Psoas muscle (tissue), 8 donors: ENCODE measurements around the gene KIAA1671. TPM values are rescaled to one million over a fixed set of nuclear protein-coding genes. Genes with fewer than 3 reads are reported as not detected.
A peak's percentile ranks its signal among the peaks of the same experiment; 100 is the strongest.

Experiments used
- ATAC-seq, 4 donors: fragments of 200-7000 bp; cut with Tn5 transposase; one replicate each; pipeline ENCODE4 v1.9.1; 2020; ENCODE audit warnings: moderate library complexity in 3 of 4, mild to moderate bottlenecking in 2 of 4
- DNase-seq, 2 donors: peaks; one replicate each; pipeline ENCODE4 v3.0.0-alpha.2; 2020
- H3K27ac ChIP-seq: fragments of 200-600 bp; one replicate; pipeline ENCODE4 v1.8.0; 2022
- H3K27me3 ChIP-seq, 3 donors: fragments of 200-600 bp in 1 of 3; one replicate each; pipeline versions ENCODE4 v1.6.1 to v1.8.0; 2013 to 2022; ENCODE audit warnings: low read length in 2 of 3, mild to moderate bottlenecking in 2 of 3, moderate library complexity in 1 of 3; ENCODE audit not compliant: insufficient read depth in 3 of 3
- H3K36me3 ChIP-seq, 2 donors: fragments of 200-600 bp in 1 of 2; one replicate each; pipeline versions ENCODE4 v1.6.1 to v1.8.0; 2013 to 2022; ENCODE audit warnings: low read depth in 1 of 2, mild to moderate bottlenecking in 1 of 2, moderate library complexity in 1 of 2; ENCODE audit not compliant: insufficient read depth in 1 of 2
- H3K4me1 ChIP-seq: fragments of 200-600 bp; one replicate; pipeline ENCODE4 v1.8.0; 2022
- H3K4me3 ChIP-seq: fragments of 200-600 bp; one replicate; pipeline ENCODE4 v1.8.0; 2022; ENCODE audit warnings: mild to moderate bottlenecking
- H3K9me3 ChIP-seq: fragments of 200-600 bp; one replicate; pipeline ENCODE4 v1.8.0; 2022
- WGBS, 3 donors: extraction: QIAGEN DNeasy Blood & Tissue Kit; methylation state at CpG; one replicate each; pipeline versions ENCODE4 v1.1.6 to v1.1.7; 2013; 5-methylcytosine and 5-hydroxymethylcytosine counted together
- intact Hi-C, 2 donors: fragments of 100-400 bp; cut with DNase I; formaldehyde crosslinking; loops; one replicate each; pipeline versions ENCODE4 v1.11.0 to v1.14.2; 2022
- polyA plus RNA-seq, 3 donors: library from polyadenylated mRNA; stranded (reverse); fragments of 200-250 nt; gene quantifications; one replicate each; pipeline ENCODE4 v1.2.3, GENCODE V29; 2013
- total RNA-seq, 4 donors: library from RNA; stranded (reverse); fragmentation: NEBNext Ultra II Directional in 2 of 4; extraction: Animal tissue kit (Norgen Biotek cat#: 25700) in 2 of 4; gene quantifications; one replicate each; pipeline versions ENCODE4 v1.2.1 to v1.2.4, GENCODE V29; 2021 to 2023
- TF ChIP-seq, protein P1 (sequence below): fragments of 200-600 bp; IDR thresholded peaks from one replicate; pipeline ENCODE4 v1.8.0; 2022; ENCODE audit warnings: antibody characterized with exemption
- donor health status: healthy with polysubstance abuse.
- donor health status: DM: no; HTN: no; CAD: no; lungs with moderate emphysema.
- donor health status: Bipolar disorder and iron deficiency.
- donor health status: healthy.
- donor health status: DM: yes; HTN: yes; CAD: no.
- donor health status: DM: no; HTN: no; CAD: no.
- donor health status: DM: no; HTN: no; CAD: no.
- donor health status: DM: yes; HTN: yes; CAD: no.

The KIAA1671 gene
- total and polyA plus RNA-seq, 7 donors = 1.9 to 56.9 (median 15.8) TPM

DNA sequence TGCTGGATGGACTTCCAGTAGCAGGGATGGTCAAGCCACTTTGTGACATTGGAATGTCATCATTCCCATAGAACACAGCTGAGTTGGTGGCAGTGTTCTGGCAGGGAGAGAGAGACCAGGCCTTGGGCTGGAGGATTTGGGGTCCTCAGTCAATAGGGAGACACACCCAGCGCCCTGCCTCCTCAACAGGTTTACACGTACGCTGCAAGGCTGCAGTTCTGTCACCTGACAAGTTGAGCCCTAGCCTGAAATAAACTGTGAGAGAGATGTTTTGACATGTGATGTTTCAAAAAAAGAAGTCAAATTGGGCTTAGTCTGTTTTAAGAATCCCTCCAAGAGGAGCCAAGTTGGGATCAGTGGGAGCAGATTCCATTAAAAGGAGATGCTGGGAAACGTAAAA, 204.2 kb downstream of the KIAA1671 start:
- no peaks in the 10 kb centered on the region for H3K9me3 ChIP-seq
- no peaks in the 10 kb centered on the region for H3K27me3 ChIP-seq
- intact Hi-C loops = no loop called here
- peaks cover 53% of the 10 kb centered on the region for H3K4me1 ChIP-seq
- DNase-seq (no peak), ATAC-seq (peak in 2 of 4 donors; percentile 34 to 40)
- peak overlapping the region; percentile 81 for H3K27ac ChIP-seq
- TF ChIP-seq, protein P1, sequence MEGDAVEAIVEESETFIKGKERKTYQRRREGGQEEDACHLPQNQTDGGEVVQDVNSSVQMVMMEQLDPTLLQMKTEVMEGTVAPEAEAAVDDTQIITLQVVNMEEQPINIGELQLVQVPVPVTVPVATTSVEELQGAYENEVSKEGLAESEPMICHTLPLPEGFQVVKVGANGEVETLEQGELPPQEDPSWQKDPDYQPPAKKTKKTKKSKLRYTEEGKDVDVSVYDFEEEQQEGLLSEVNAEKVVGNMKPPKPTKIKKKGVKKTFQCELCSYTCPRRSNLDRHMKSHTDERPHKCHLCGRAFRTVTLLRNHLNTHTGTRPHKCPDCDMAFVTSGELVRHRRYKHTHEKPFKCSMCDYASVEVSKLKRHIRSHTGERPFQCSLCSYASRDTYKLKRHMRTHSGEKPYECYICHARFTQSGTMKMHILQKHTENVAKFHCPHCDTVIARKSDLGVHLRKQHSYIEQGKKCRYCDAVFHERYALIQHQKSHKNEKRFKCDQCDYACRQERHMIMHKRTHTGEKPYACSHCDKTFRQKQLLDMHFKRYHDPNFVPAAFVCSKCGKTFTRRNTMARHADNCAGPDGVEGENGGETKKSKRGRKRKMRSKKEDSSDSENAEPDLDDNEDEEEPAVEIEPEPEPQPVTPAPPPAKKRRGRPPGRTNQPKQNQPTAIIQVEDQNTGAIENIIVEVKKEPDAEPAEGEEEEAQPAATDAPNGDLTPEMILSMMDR = no peak
- H3K36me3 ChIP-seq = no peaks in the 10 kb centered on the region
- 49 to 64% (median 52%) methylated on average over 4 of the region's 4 CpGs for WGBS, 3 donors
- no peak overlapping the region for H3K4me3 ChIP-seq

DNA sequence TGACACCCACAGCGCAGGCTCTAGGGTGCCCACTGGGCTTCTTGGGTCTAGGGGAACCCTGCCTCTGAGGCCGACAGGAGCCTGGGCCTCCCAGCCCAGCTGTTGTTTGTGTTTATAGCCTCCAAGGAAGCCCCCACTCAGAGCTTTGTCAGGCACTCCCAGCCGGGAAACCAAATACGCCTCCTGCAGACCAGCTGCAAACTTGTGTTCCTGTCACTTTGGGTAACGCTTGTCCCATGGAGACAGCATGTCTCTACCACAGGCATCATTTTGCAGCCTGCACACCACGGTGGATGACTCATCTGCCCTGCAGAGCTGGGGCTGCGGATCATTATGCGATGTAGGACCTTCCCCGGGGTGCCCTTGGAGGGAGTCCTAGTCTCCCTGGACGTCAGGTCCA, 206.5 kb downstream of the KIAA1671 start:
- ATAC-seq (peak; percentile 78 to 83 (median 79)), DNase-seq (peak; percentile 47 to 68)
- H3K4me3 ChIP-seq = no peak overlapping the region
- H3K36me3 ChIP-seq = no peaks in the 10 kb centered on the region
- 20 to 33% (median 28%) methylated on average over 10 of the region's 10 CpGs for WGBS, 3 donors
- intact Hi-C loops = no loop called here
- no peaks in the 10 kb centered on the region for H3K27me3 ChIP-seq
- peak overlapping the region; percentile 81 for H3K27ac ChIP-seq
- no peaks in the 10 kb centered on the region for H3K9me3 ChIP-seq
- H3K4me1 ChIP-seq = peaks cover 51% of the 10 kb centered on the region
- TF ChIP-seq, protein P1 = no peak

DNA sequence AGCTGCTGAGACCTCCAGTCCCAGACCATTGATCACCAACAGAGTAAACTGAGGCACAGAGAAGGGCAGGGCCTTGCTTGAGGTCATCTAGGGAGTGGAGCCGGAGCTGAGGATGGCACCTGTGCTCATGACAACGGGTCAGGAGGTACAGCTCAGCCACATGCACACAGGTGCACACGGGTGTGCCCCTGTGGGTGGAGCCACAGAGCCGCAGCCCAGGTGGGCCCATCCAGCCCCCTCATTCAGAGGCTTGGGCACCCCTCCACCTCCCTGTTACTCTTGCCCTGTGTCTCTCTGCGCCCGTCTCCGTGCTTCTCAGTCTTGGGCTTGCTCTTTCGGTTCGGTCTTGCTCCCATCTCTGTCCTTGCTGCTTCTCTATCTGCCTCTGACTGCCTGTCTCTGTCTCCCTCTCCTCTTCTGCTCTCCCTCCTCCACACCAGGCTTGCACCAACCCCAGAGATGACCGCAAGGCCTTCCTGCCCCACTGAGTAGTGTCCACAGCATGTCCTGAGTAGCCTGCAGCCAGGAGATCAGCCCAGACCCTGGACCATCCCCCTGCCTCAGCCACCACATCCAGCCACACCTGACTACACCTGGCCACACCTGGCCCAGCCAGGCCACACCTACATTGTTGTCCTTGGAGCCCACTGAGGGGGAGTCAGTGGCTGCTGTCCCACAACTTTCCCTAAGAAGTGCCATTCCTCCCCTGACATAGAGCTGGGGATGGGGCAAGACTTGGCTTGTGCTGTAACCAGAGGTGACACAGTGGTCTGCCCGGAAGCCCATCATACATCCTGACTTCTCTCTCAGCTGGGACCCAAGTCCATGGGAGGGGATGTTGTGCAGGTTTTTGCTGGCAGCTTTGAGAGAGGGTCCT, 207.8 kb downstream of the KIAA1671 start:
- no peak for ATAC-seq
- no peaks in the 10 kb centered on the region for H3K36me3 ChIP-seq
- intact Hi-C loops = no loop called here
- TF ChIP-seq, protein P1 = no peak
- no peak overlapping the region for H3K4me3 ChIP-seq
- peaks cover 43% of the 10 kb centered on the region for H3K4me1 ChIP-seq
- no peaks in the 10 kb centered on the region for H3K9me3 ChIP-seq
- no peak for DNase-seq
- WGBS, 3 donors = 89 to 96% (median 95%) methylated on average over 11 of the region's 11 CpGs
- H3K27me3 ChIP-seq = no peaks in the 10 kb centered on the region
- H3K27ac ChIP-seq = peak overlapping the region; percentile 64

DNA sequence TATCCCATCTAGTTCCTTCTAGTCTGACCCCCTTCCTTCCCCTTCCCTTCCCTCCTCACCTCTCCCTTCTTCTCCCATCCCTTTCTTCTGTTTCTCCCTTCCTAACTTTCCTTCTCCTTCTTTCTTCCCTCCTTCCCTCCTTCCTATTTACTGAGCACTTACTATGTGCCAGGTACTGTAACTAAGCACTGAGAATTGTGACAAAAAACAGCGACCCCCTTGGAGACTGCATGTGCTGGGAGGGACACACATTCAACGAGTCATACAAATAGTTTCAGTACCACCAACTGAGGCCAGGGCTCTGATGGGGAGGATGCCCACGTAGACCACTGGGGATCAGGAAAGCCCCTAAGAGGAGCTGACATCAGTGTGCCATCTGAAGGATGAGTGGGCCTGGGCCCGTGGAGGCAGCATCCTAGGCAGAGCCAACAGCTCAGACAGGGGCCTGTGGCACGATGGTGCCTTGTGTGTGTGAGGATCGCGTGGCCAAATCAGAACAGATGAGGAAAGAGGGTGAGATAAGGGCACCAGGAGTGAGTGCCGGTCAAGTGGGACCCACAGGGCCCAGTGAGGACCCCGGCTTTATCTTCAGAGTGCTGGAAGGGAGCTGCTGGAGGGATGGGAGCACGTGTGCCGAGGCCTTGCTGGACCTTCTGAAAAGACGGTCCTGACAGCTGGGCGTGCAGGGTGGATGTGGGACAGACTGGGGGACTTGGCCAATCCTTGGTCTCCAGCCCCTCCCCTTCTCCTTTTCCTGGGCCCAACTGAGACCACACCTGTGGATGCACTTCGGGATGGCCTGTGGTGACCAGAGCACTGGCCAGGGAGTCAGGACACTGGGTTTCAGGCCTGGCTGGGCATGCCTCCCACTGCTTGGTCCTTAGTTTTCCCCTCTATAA, 208.8 kb downstream of the KIAA1671 start:
- Histone ChIP-seq H3K27ac (peak overlapping the region; percentile 64), H3K4me1 (peaks cover 39% of the 10 kb centered on the region)
- no peak for ATAC-seq

More for the DNA sequence above, 208.8 kb downstream of the KIAA1671 start:
- no peaks in the 10 kb centered on the region for H3K36me3 ChIP-seq
- 76 to 81% (median 79%) methylated on average over 13 to 14 of the region's 14 CpGs for WGBS, 3 donors
- TF ChIP-seq, protein P1 = no peak
- no peak for DNase-seq
- no peaks in the 10 kb centered on the region for H3K9me3 ChIP-seq
- H3K4me3 ChIP-seq = no peak overlapping the region
- intact Hi-C loops = no loop called here
- H3K27me3 ChIP-seq = no peaks in the 10 kb centered on the region
